Karpas-422 (cell line): Measurements from ENCODE around the gene AGFG1. TPM values are rescaled to one million over a fixed set of nuclear protein-coding genes. Genes with fewer than 3 reads are reported as not detected.

ENCODE experiments used
- DNase-seq: peaks from one replicate; pipeline ENCODE4 v3.0.0-alpha.2; 2015
- H2AFZ ChIP-seq: fragments of 200-600 bp; sonication (generic); 2 replicates; pipeline ENCODE4 v1.6.1; 2014; ENCODE audit warnings: antibody characterized with exemption, low read length, mixed read lengths
- H3K27ac ChIP-seq: fragments of 200-600 bp; sonication (generic); 2 replicates; pipeline ENCODE4 v1.5.1; 2014; ENCODE audit warnings: mild to moderate bottlenecking, low read length, moderate library complexity
- H3K27me3 ChIP-seq: fragments of 200-600 bp; sonication (generic); 2 replicates; pipeline ENCODE4 v1.6.1; 2014; ENCODE audit warnings: low read length, mixed read lengths
- H3K36me3 ChIP-seq: fragments of 200-600 bp; sonication (generic); 2 replicates; pipeline ENCODE4 v1.6.1; 2014; ENCODE audit warnings: low read length, mixed read lengths; ENCODE audit not compliant: insufficient read depth
- H3K4me1 ChIP-seq: fragments of 200-600 bp; sonication (generic); 2 replicates; pipeline ENCODE4 v1.6.1; 2014; ENCODE audit warnings: mild to moderate bottlenecking, low read length, mixed read lengths
- H3K4me2 ChIP-seq: fragments of 200-600 bp; sonication (generic); 2 replicates; pipeline ENCODE4 v1.6.1; 2014; ENCODE audit warnings: low read length, low read depth, mild to moderate bottlenecking; ENCODE audit not compliant: poor library complexity, severe bottlenecking
- H3K4me3 ChIP-seq: fragments of 200-600 bp; sonication (generic); 2 replicates; pipeline ENCODE4 v1.5.1; 2014; ENCODE audit warnings: mild to moderate bottlenecking, antibody characterized with exemption, low read length, mixed read lengths
- H3K79me2 ChIP-seq: fragments of 200-600 bp; sonication (generic); 2 replicates; pipeline ENCODE4 v1.6.1; 2014; ENCODE audit warnings: mild to moderate bottlenecking, low read length, mixed read lengths
- H3K9ac ChIP-seq: fragments of 200-600 bp; sonication (generic); 2 replicates; pipeline ENCODE4 v1.6.0; 2014; ENCODE audit warnings: low read length
- H3K9me2 ChIP-seq: fragments of 200-600 bp; sonication (generic), shearing (Covaris generic); replicated peaks from 2 replicates; pipeline ENCODE4 v1.6.0; 2014; ENCODE audit warnings: mild to moderate bottlenecking, low read length, moderate library complexity; ENCODE audit not compliant: insufficient read depth
- H3K9me3 ChIP-seq: fragments of 300-700, 200-600 bp; sonication (generic); 2 replicates; pipeline ENCODE4 v1.6.1; 2014; ENCODE audit warnings: low read length, mixed read lengths
- H4K20me1 ChIP-seq: fragments of 200-600 bp; sonication (generic); 2 replicates; pipeline ENCODE4 v1.6.1; 2014; ENCODE audit warnings: mild to moderate bottlenecking, antibody characterized with exemption, low read length, low read depth; ENCODE audit not compliant: insufficient read depth
- total RNA-seq: library from RNA; depleted of rRNA; stranded (reverse); fragments of >200 nt; shearing (Covaris generic); gene quantifications from 2 replicates; pipeline ENCODE4 v1.2.3, GENCODE V29; 2014; ENCODE audit warnings: low replicate concordance

Gene AGFG1
- total RNA-seq, 1 experiment from 2014 or later: 121 TPM

- Histone ChIP-seq H3K36me3 (no peaks in the 10 kb centered on the region), H2AFZ (no peak overlapping the region), H3K4me1 (no peaks in the 10 kb centered on the region), H3K9me2 (no peaks in the 10 kb centered on the region), H4K20me1 (no peaks in the 10 kb centered on the region), H3K4me2 (no peak overlapping the region), H3K4me3 (no peak overlapping the region), H3K27ac (no peak overlapping the region), H3K9me3 (no peaks in the 10 kb centered on the region), H3K9ac (no peak overlapping the region), H3K79me2 (no peaks in the 10 kb centered on the region), H3K27me3 (no peaks in the 10 kb centered on the region)
- no peak for DNase-seq
Observed at GRCh38 chr2:227443889-227444568, 27.9 kb upstream of the AGFG1 start.

- Histone ChIP-seq H2AFZ (no peak overlapping the region), H3K4me1 (peaks cover 2% of the 10 kb centered on the region; the same call in 1 of the 2 replicates), H3K4me3 (no peak overlapping the region), H3K36me3 (no peaks in the 10 kb centered on the region), H3K4me2 (no peak overlapping the region), H3K9me2 (no peaks in the 10 kb centered on the region), H4K20me1 (no peaks in the 10 kb centered on the region), H3K79me2 (no peaks in the 10 kb centered on the region), H3K27me3 (no peaks in the 10 kb centered on the region), H3K9ac (no peak overlapping the region), H3K27ac (no peak overlapping the region), H3K9me3 (no peaks in the 10 kb centered on the region)
- no peak for DNase-seq
Observed at GRCh38 chr2:227447606-227448005, 24.4 kb upstream of the AGFG1 start.

- no peaks in the 10 kb centered on the region for H4K20me1 ChIP-seq
- no peak for DNase-seq
- no peak overlapping the region for H3K4me3 ChIP-seq
- no peak overlapping the region for H3K9ac ChIP-seq
- no peaks in the 10 kb centered on the region for H3K79me2 ChIP-seq
- H3K9me3 ChIP-seq: no peaks in the 10 kb centered on the region
- H3K4me1 ChIP-seq: peaks cover 2% of the 10 kb centered on the region; the same call in 1 of the 2 replicates
- H3K27ac ChIP-seq: no peak overlapping the region
- no peak overlapping the region for H3K4me2 ChIP-seq
- no peaks in the 10 kb centered on the region for H3K27me3 ChIP-seq
- H3K9me2 ChIP-seq: no peaks in the 10 kb centered on the region
- H2AFZ ChIP-seq: no peak overlapping the region
- no peaks in the 10 kb centered on the region for H3K36me3 ChIP-seq
Observed at GRCh38 chr2:227450311-227450841, 21.6 kb upstream of the AGFG1 start.

GRCh38 chr2:227450926-227451654, 20.9 kb upstream of the AGFG1 start:
- H3K4me2 ChIP-seq: no peak overlapping the region
- no peak overlapping the region for H3K27ac ChIP-seq
- H3K79me2 ChIP-seq: no peaks in the 10 kb centered on the region
- H3K27me3 ChIP-seq: no peaks in the 10 kb centered on the region
- no peak for DNase-seq
- no peaks in the 10 kb centered on the region for H3K9me2 ChIP-seq
- no peak overlapping the region for H2AFZ ChIP-seq
- H3K9ac ChIP-seq: no peak overlapping the region
- no peaks in the 10 kb centered on the region for H3K36me3 ChIP-seq
- H4K20me1 ChIP-seq: no peaks in the 10 kb centered on the region
- peaks cover 2% of the 10 kb centered on the region; the same call in 1 of the 2 replicates for H3K4me1 ChIP-seq
- no peaks in the 10 kb centered on the region for H3K9me3 ChIP-seq
- no peak overlapping the region for H3K4me3 ChIP-seq

GRCh38 chr2:227451655-227451992, 20.3 kb upstream of the AGFG1 start:
- Histone ChIP-seq H3K79me2 (no peaks in the 10 kb centered on the region), H3K4me1 (peaks cover 3% of the 10 kb centered on the region), H3K4me3 (no peak overlapping the region), H4K20me1 (no peaks in the 10 kb centered on the region), H3K9ac (no peak overlapping the region), H3K9me3 (no peaks in the 10 kb centered on the region), H3K4me2 (no peak overlapping the region), H3K27me3 (no peaks in the 10 kb centered on the region), H3K9me2 (no peaks in the 10 kb centered on the region), H3K36me3 (no peaks in the 10 kb centered on the region), H2AFZ (no peak overlapping the region), H3K27ac (no peak overlapping the region)
- DNase-seq: no peak

- Histone ChIP-seq H3K27ac (no peak overlapping the region), H3K9me3 (no peaks in the 10 kb centered on the region), H3K9me2 (no peaks in the 10 kb centered on the region), H3K9ac (no peak overlapping the region), H3K36me3 (no peaks in the 10 kb centered on the region), H3K4me2 (no peak overlapping the region), H2AFZ (no peak overlapping the region), H3K4me3 (no peak overlapping the region), H3K4me1 (peaks cover 7% of the 10 kb centered on the region), H4K20me1 (no peaks in the 10 kb centered on the region), H3K79me2 (no peaks in the 10 kb centered on the region), H3K27me3 (no peaks in the 10 kb centered on the region)
- no peak for DNase-seq
Observed at GRCh38 chr2:227453810-227454209, 18.1 kb upstream of the AGFG1 start.

- H3K4me3 ChIP-seq: no peak overlapping the region
- no peak overlapping the region for H3K4me2 ChIP-seq
- H3K4me1 ChIP-seq: peaks cover 9% of the 10 kb centered on the region
- no peaks in the 10 kb centered on the region for H3K9me2 ChIP-seq
- H3K27me3 ChIP-seq: no peaks in the 10 kb centered on the region
- DNase-seq: no peak
- H3K9me3 ChIP-seq: no peaks in the 10 kb centered on the region
- no peak overlapping the region for H3K9ac ChIP-seq
- H2AFZ ChIP-seq: no peak overlapping the region
- no peaks in the 10 kb centered on the region for H4K20me1 ChIP-seq
- H3K27ac ChIP-seq: no peak overlapping the region
- no peaks in the 10 kb centered on the region for H3K79me2 ChIP-seq
- H3K36me3 ChIP-seq: no peaks in the 10 kb centered on the region
Observed at GRCh38 chr2:227454323-227454860, 17.6 kb upstream of the AGFG1 start.

- H3K27me3 ChIP-seq: no peaks in the 10 kb centered on the region
- no peak overlapping the region for H3K4me3 ChIP-seq
- no peak overlapping the region for H3K4me2 ChIP-seq
- peaks cover 15% of the 10 kb centered on the region for H3K4me1 ChIP-seq
- no peak overlapping the region for H2AFZ ChIP-seq
- no peaks in the 10 kb centered on the region for H3K79me2 ChIP-seq
- no peaks in the 10 kb centered on the region for H4K20me1 ChIP-seq
- no peak overlapping the region for H3K27ac ChIP-seq
- no peaks in the 10 kb centered on the region for H3K36me3 ChIP-seq
- H3K9me2 ChIP-seq: no peaks in the 10 kb centered on the region
- no peaks in the 10 kb centered on the region for H3K9me3 ChIP-seq
- DNase-seq: no peak
- H3K9ac ChIP-seq: no peak overlapping the region
Observed at GRCh38 chr2:227455200-227455599, 16.8 kb upstream of the AGFG1 start.
